Measurements from ENCODE around the gene UBAC2.

- TF ChIP-seq CTCF (IDR thresholded peaks at IDR 0.05; ENCODE audit: control extremely low read depth in 1 of 3, insufficient read depth in 1 of 3, low read depth in 1 of 3, low read length in 3 of 3) (no peak), SP2 (IDR thresholded peaks at IDR 0.05; ENCODE audit: low read length) (no peak), TAF1 (IDR thresholded peaks at IDR 0.05; ENCODE audit: low read depth, low read length) (no peak), POLR2AphosphoS5 (IDR thresholded peaks at IDR 0.05; ENCODE audit: low read depth, low read length) (no peak), KDM5A (IDR thresholded peaks at IDR 0.05; ENCODE audit: low read length) (no peak), RXRA (IDR thresholded peaks at IDR 0.05; ENCODE audit: insufficient read depth, low read depth, low read length) (no peak), YY1 (IDR thresholded peaks at IDR 0.05; ENCODE audit: low read depth, low read length) (no peak), RFX5 (IDR thresholded peaks at IDR 0.05; ENCODE audit: borderline replicate concordance, low read depth, low read length) (no peak), ZNF274 (IDR thresholded peaks at IDR 0.05; ENCODE audit: borderline replicate concordance, extremely low read depth, low read length) (no peak), POLR2A (IDR thresholded peaks at IDR 0.05; ENCODE audit: control extremely low read depth in 1 of 2, low read depth in 2 of 2, low read length in 2 of 2) (no peak), CHD2 (IDR thresholded peaks at IDR 0.05; ENCODE audit: low read length) (no peak)
These were observed 58.3 kb downstream of the UBAC2 start for GRCh38 chr13:99258946-99259345.
